Activated CD8-positive, alpha-beta memory T cell treated with anti-CD3 and anti-CD28 coated beads, Interleukin-2, amount 50 U/mL, for 48 hours (primary cell): ENCODE data around the gene DARS2.
"Not testable (repeated sequence)": the region's sequence is repeated elsewhere in the genome, so short reads cannot be mapped to it uniquely, and the experiment has no call there.

Experiments
- DNase-seq: peaks from one replicate; pipeline ENCODE4 v3.0.0-alpha.2; 2020

The DARS2 gene, protein sequence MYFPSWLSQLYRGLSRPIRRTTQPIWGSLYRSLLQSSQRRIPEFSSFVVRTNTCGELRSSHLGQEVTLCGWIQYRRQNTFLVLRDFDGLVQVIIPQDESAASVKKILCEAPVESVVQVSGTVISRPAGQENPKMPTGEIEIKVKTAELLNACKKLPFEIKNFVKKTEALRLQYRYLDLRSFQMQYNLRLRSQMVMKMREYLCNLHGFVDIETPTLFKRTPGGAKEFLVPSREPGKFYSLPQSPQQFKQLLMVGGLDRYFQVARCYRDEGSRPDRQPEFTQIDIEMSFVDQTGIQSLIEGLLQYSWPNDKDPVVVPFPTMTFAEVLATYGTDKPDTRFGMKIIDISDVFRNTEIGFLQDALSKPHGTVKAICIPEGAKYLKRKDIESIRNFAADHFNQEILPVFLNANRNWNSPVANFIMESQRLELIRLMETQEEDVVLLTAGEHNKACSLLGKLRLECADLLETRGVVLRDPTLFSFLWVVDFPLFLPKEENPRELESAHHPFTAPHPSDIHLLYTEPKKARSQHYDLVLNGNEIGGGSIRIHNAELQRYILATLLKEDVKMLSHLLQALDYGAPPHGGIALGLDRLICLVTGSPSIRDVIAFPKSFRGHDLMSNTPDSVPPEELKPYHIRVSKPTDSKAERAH

DNA sequence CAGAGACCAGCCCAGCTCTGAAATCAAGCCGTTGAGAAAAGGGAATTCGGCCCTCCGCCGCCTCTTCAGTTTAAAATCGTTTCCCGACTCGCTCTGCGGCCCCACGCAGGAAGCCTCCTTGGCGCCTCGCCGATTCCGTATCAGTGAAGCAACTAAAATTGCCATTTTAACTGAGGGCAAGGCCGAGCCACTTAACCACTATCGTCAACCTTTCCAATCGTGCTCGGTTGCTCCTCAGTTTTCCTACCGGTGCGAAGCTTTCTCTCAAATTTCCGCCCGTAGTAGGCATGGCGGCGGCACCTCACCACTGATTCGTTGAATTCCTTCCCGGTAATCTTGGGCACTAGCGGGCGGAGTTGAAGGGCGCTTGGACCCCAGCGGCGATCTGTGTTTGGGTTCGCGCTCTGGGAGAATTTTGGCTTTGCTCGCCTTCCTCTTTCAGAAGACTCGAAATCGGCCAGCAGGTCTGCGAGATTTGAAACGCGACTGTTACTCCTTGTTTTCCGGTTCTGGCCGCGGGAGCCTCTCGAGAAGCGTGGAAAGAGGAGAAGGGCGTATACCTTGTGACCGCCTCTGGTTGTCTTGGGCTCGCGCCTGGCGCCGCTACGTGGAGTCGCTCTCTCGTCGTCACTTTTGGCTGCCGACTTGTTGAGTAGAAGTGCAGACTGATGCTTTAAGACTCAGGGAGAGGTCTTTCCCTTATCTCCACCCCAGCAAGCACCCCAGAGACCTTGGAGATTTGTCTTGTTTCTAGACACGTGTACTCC, at the start of gene DARS2, which contains the start of gene CENPL:
Gene DARS2, plus strand, starts transcription at position 359 of the 767 bp plus-strand sequence. CDS start 557 bp downstream, outside the sequence.
Gene CENPL, minus strand, starts transcription at position 569 of the 767 bp plus-strand sequence. CDS start 13,584 bp downstream, outside the sequence.
- peak; percentile 90 for DNase-seq

DNA sequence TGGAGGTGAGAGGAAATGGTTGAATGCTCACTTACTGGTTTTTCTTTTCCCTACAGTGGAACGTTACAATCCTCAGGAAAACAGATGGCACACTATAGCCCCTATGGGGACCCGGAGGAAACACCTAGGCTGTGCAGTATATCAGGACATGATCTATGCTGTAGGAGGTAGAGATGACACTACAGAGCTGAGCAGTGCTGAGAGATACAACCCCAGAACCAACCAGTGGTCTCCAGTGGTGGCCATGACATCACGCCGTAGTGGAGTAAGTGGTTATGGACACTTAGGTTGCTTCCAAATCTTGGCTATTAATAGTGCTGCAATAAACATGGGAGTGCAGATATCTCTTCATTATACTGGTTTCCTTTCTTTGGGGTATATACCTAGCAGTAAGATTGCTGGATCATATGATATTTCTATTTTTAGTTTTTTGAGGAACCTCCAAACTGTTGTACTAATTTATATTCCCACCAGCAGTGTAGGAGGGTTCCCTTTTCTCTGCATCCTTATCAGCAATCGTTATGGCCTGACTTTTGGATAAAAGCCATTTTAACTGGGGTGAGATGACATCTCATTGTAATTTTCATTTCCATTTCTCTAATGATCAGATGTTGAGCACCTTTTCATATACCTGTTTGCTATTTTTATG, 48.8 kb upstream of the DARS2 start:
- no peak for DNase-seq

DNA sequence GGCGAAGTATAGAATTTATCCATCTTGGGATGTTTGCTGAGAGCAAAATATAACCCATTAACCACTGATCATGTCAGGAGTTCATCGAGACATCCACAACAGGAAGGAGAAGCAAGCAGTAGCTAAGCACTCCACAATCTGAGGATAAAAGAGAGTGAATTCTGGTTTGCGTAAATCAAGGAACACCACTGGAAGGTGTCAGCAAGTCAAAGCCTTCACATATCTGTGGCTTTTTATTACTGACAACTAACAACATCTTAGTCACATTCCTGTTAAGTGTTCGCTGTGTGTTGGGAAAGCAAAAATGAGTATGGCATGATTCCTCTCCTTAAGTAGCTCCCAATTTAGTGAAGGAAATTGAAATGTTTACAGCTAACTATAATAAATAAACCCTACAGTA, 44.5 kb upstream of the DARS2 start:
- no peak for DNase-seq

DNA sequence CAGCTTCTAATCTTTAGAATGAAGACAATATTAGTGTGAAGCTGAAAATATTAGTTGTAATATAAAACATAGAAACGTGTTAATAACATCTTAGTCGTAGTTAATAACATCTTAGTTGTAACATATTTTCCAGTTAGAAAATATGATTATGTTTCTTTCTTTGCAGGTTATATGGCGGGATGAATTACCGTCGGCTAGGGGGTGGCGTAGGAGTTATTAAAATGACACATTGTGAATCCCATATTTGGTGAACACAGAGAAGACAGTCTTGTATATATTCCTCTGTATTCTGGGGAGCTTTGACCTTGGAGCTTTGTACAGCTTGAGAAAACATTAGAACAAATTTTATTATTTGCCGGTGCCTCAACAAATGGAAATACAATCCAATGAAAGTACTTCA, 39.5 kb upstream of the DARS2 start:
- no peak for DNase-seq

DNA sequence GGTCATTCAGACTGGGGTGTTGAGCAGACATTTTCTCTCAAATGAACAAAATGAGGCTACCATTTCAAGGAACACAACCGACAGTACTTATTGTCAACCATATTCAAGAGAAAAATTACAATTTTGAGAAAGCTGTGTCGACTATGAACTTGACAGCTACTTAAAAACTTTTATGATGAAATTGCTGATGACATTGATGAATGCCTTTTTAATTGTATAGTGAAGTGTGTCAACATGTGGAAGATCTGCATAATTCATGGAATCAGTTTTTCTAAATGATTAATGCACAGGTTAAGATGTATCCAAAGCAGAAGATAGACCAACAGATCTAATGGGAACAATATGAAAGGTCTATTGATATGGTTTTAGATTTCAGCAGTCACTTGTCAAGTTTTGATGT, 34.6 kb upstream of the DARS2 start:
- no peak for DNase-seq

DNA sequence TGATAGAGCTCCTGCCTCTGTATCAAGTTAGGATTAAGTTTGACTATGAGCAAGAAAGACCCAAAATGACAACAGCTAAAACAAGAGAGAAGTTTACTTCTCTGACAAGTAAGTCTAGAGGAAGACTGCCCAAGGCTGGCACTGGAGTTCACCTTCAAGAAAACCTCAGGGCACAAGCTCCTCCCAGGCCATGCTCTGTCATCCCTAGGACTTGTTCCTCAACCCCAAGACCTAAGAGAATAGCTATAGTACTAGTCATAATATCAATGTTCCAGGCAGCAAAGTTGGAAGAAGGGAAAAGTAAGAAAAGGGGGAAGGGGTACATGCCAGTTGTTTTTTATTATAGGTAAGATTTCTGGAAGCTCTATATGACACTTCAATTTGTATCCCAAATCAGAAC, 26.4 kb upstream of the DARS2 start:
- DNase-seq, result no peak

DNA sequence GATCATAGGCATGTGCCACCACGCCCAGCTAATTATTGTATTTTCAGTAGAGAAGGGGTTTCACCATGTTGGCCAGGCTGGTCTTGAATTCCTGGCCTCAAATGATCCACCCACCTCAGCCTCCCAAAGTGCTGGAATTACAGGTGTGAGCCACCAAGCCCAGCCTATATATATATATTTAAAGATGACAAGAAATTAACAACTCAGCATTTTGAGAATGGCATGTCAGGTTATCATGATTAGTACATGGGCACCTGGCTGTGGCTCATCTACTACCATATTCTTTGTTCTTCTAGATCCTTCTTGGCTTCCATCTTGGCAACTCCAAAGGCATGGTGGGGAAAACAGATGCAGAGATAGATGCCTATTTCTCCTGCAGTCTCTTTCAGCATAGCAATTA, 24.5 kb upstream of the DARS2 start:
- not testable (repeated sequence) for DNase-seq

DNA sequence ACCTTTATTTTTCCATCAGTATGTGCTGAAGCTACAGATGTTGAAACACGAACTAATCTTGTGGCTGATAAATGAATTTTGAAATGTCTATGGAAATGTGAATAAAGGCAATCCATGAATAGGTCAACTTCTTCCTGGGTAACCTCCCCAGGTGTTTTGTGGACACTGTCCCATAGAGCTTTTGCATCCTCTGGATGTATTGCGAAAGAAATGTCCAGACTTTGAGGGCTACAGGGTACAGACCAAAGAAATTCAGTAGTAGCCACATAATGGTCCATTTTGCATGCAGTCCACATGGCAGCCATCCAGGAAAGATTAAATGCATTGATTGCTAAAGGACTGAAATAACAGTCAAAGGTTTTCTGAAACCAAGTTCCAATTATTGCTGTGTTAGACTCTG, 21.5 kb upstream of the DARS2 start:
- no peak for DNase-seq

DNA sequence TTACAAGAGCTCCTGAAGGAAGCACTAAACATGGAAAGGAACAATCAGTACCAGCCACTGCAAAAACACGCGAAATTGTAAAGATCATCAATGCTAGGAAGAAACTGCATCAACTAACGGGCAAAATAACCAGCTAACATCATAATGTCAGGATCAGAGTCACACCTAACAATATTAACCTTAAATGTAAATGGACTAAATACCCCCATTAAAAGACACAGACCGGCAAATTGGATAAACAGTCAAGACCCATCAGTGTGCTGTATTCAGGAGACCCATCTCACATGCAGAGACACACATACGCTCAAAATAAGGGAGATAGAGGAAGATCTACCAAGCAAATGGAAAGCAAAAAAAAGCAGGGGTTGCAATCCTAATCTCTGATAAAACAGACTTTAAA, 10.8 kb upstream of the DARS2 start:
- not testable (repeated sequence) for DNase-seq

DNA sequence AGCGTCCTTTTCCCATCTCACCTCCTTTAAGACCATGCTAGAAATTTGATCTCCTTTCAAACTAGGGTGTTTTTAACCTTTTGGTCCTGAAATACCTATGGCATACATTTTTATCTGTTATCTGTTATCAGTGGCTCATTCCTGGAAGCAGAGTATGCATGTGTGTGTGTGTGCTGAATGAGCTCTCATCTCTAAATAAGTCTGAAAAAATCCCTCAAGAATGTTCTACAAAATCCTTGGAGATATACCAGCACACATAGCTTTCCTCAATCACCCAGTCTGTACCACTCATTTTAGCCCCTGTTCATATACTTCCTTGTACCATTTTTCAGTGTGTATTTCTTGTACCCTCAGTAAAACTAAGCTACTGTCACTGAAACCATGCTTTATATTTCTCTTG, 6.0 kb upstream of the DARS2 start:
- no peak for DNase-seq

DNA sequence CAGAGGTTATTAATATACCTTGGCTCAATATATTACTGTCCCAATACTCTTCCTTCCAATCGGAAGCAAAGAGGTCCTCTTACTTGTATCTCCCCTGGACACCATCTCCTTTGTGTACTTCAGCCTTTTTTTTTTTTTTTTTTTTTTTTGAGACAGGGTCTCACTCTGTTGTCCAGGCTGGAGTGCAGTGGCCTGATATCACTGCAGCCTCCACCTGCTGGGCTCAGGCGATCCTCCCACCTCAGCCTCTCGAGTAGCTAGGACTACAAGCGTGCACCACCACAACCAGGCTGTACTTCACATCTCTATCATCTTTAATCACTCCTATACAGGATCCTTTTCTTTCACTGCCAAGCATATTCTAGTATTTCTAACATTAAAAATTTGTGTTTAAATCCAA, 2.8 kb upstream of the DARS2 start:
- no peak for DNase-seq

DNA sequence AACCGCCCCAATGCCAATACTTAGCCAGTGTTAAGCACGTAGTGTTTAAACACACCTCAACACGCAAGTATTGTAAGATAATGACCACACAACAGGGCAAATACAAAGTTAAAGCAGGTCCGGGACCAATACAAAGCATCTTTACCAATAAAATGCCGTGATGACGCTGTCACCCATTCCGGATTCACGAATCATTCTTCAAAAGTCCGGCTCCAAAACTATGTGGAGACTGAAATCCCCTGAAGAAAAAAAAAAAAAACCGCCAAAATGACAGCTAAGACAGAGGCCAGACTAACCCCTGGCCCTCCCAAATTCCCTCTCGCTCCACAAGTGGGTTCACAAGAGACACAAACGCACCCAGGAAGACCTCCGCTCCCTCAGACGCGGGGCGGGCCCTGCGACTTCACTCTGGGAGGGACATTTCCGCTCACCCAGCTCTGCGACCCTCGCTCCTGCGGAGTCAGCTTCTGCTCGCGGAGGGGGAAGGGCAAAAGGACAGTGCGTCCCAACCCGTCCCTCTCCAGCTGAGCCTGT, 625 bp upstream of the DARS2 start:
- DNase-seq, result no peak

DNA sequence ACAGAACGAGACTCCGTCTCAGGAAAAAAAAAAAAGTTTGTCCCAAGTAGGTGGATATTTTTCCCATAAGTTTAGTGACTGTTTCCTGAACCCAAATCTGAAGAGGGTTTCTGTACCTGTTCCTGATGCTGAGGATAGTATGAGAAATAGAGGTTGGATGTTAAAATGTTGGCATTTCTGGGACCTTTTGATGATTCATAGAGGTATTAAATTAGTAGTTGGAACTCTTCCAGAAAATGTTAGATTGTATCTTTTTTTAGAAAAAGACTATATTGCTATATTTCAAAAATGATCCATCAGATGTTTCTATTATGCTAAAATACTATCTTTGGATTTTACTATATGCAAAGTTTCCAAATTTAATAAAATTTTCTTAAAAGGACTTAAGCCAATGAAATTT, 3.1 kb downstream of the DARS2 start:
- no peak for DNase-seq

DNA sequence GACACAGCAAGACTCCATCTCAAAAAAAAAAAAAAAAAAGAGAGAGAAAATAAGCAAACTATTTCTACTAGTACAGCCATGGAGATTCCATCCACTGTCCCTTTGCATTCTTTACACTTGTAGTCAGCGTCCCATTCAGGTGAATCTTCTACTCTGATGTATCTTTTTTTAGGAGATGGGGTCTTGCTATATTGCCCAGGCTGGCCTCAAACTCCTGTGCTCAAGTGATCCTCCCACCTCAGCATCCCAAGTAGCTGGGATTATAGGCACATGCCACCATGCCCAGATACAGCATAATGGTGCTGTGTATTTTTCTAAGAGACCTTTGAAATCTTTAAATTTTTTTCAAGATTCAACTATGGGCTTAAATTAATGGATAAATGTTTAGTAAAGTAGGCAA, 8.3 kb downstream of the DARS2 start:
- no peak for DNase-seq

DNA sequence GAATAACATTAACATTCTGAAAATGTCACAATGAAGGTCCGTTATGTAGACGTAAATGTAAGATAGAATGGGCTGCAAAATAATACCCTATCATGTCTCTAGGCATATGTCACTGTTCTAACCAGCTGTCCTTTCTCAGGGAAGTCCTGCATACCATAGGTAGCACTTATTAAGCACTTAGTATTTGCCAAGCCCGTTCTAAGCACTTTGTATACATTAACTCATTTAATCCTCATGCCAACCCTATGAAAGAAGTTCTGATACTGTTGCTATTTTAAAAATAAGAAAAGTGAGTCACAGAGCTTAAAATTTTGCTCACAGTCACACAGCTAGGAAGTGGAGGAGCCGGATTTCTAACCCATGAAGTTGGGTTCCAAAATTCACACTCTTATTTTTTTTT, 27.6 kb downstream of the DARS2 start:
- no peak for DNase-seq

DNA sequence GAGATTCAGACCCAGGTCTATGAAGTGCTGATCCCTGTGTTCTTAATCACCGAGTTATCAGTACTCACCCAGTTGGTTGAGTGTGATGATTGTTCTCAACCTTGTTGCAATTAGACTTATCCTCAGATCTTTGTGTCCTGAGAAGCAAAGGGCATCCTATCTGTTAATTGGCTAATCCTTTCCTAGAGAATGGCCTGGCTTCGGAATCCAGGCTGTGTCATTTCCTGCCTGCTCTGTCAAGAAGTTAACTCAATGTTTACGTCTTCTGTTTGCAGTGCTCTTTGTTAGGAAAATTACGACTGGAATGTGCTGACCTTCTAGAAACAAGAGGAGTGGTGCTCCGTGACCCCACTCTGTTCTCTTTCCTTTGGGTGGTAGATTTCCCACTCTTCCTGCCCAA, 28.6 kb downstream of the DARS2 start:
- DNase-seq, result no peak

DNA sequence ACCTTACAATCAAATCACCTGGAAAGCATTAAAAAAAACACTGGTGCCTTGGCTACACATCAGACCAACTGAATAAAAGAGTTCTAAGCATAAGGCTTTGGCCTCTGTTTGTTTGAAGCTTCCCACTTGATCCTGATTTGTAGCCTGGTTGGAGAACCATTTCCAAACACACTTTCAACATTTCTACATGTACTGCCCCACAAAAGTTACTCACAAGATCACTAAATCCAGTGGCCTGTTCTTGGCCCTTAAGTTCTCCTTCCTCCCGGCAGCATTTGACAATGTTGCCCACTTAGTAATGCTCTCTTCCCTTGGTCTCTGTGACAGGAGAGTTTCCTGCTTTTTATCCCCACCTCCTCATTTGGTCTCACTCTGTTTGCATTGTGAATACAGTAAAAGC, 31.5 kb downstream of the DARS2 start:
- DNase-seq, result no peak

DNA sequence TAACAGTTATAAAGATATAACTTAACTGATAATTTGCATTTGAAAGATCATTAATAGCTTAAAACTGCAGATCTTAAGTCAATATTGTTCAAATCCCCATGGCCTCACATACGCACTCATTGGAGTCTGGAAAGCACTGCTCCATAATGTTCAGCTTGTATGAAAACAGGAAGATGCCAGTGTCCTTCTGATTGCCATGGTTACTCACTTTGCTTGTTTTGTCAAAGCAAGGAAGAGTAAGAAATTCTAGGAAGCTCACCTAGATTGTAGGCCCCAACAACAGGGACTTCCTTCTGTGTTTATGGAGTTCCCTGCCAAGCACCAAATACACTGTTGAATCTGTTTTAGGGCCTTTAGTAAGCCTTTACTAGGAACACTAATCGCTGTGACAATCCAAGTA, 32.4 kb downstream of the DARS2 start:
- no peak for DNase-seq

DNA sequence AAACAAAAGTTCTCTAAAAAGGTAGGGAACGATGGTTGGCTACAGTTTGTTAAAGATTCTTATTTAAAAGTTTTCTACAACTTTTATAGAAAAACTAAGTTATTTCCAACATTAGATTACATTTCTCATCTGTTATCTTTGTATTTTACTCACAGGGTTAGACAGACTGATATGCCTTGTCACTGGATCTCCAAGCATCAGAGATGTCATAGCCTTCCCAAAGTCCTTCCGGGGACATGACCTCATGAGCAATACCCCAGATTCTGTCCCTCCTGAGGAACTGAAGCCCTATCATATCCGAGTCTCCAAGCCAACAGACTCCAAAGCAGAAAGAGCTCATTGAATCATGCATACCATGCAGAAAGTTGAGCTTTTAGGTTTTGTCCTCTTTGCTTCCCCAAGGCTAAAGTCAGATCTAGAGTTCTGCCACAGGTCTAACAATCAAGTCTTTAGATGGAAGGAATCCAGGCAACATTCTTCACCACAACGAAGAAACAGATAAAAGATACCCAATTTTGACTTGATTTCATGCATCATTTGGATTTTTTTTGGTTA, 33.0 kb downstream of the DARS2 start:
- DNase-seq, result no peak

DNA sequence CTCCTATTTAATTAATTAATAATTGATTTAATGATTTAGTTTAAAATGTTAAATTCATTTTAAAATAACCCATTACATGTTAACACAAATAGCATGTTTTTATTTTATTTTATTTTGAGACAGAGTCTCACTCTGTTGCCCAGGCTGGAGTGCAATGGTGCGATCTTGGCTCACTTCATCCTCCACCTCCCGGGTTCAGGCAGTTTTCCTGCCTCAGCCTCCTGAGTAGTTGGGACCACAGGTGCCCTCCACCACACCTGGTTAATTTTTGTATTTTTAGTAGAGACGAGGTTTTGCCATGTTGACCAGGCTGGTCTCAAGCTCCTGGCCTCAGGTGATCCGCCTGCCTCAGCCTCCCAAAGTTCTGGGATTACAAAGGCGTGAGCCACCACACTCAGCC, 35.1 kb downstream of the DARS2 start:
- DNase-seq, result not testable (repeated sequence)

DNA sequence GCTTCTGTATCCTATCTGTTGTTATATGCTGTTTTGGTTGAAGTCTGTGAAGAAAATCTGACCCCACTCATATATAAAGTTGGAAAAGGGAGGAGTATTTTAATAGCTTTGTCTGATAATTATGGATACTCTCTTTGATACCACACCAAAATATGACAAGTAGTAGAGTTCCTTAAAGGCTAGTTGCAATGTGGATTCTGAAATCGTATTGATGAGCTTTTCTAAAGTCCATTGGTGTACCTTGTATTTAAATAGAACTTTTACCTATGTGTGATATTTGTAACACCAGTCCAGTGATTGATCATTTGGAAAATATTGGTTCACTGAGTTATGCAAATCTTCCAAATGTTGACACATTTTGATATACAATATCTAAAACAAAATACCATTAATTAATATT, 35.6 kb downstream of the DARS2 start:
- no peak for DNase-seq

DNA sequence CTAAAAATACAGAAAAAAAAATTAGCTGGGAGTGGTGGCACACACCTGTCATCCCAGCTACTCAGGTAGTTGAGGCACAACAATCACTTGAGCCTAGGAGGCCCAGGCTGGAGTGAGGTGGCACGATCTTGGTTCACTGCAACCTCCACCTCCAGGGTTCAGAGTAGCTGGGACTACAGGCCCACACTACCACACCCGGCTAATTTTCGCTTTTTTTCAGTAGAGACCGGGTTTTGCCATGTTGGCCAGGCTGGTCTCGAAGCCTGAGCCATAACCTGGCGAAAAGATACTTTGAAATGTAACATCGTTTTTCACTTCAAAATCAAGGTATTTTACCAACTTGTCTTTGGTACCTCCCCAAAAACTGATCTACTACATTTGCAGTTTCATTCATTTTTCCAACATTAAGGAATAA, 37.3 kb downstream of the DARS2 start:
- peak; percentile 83 for DNase-seq
